K562 (cell line): Measurements from ENCODE around the gene CCDC186. TPM values are rescaled to one million over a fixed set of nuclear protein-coding genes. Genes with fewer than 3 reads are reported as not detected.

ENCODE experiments used
- ATAC-seq: fragments of 200-7000 bp; cut with Tn5 transposase; 3 replicates; pipeline ENCODE4 v1.9.1; 2020; ENCODE audit warnings: moderate library complexity
- BruUV-seq: library from RNA; stranded (reverse); fragments of 400-500 nt; replicated peaks from 2 replicates; lab custom pipeline; 2021; lab: Mats Ljungman, UMichigan
- CTCF ChIA-PET: fragments of 300-600 bp; formaldehyde crosslinking; extraction: SDS; loops from one replicate; lab custom pipeline; 2021; ENCODE audit warnings: low intra/inter-chr PET ratio; lab: Yijun Ruan, JAX
- POLR2A ChIA-PET: fragments of 300-600, 350-650 bp; sonication (Branson Sonifier 250); formaldehyde crosslinking; extraction: SDS; loops from one replicate; lab custom pipeline; 2021; ENCODE audit warnings: antibody characterized with exemption, inconsistent platforms; lab: Yijun Ruan, JAX
- DNase-seq, 4 experiments: peaks; one replicate each; pipeline versions ENCODE4 v3.0.0 to v3.0.0-alpha.2; 2011 to 2018; ENCODE audit warnings: low spot score in 3 of 4, mixed read lengths in 3 of 4; ENCODE audit errors: extremely low read depth in 1 of 4
- FAIRE-seq: peaks from 2 replicates; lab custom pipeline; 2011; peaks lifted over from hg19 to GRCh38; lab: Jason Lieb, UNC
- H2AFZ ChIP-seq: 2 replicates; pipeline ENCODE4 v1.6.0; 2011; ENCODE audit warnings: low read depth, low read length, control low read depth, inconsistent platforms
- H3K27ac ChIP-seq: fragments of 200-600 bp; 3 replicates; pipeline ENCODE4 v1.8.0; 2011; ENCODE audit warnings: low read depth, mild to moderate bottlenecking, control low read depth, inconsistent platforms, low read length, moderate library complexity, mixed read lengths; ENCODE audit errors: extremely low read depth
- H3K27me3 ChIP-seq, 2 experiments: fragments of 300-600 bp in 1 of 2; 2 replicates in 1 of 2; 3 replicates in 1 of 2; pipeline versions ENCODE4 v1.6.0 to v1.8.0; 2011; ENCODE audit warnings: inconsistent platforms in 2 of 2, low read length in 2 of 2, mild to moderate bottlenecking in 1 of 2, mixed read lengths in 1 of 2, moderate library complexity in 1 of 2; ENCODE audit not compliant: control insufficient read depth in 2 of 2, insufficient read depth in 2 of 2
- H3K36me3 ChIP-seq: fragments of 300-600 bp; 3 replicates; pipeline ENCODE4 v1.8.0; 2011; ENCODE audit warnings: mild to moderate bottlenecking, low read length, inconsistent platforms; ENCODE audit not compliant: control insufficient read depth, insufficient read depth
- H3K4me1 ChIP-seq, 2 experiments: fragments of 200-600 bp in 1 of 2; replicated peaks in 1 of 2; 2 replicates in 1 of 2; 3 replicates in 1 of 2; pipeline versions ENCODE4 v1.5.1 to v1.8.0; 2011; ENCODE audit warnings: inconsistent platforms in 2 of 2, low read length in 2 of 2, mild to moderate bottlenecking in 1 of 2, mixed read lengths in 1 of 2, moderate library complexity in 1 of 2; ENCODE audit not compliant: control insufficient read depth in 2 of 2, insufficient read depth in 2 of 2
- H3K4me2 ChIP-seq: 2 replicates; pipeline ENCODE4 v1.6.1; 2011; ENCODE audit warnings: low read length, control low read depth, inconsistent platforms, mixed read lengths; ENCODE audit not compliant: insufficient read depth
- H3K4me3 ChIP-seq: fragments of 200-600 bp; sonication (generic), shearing (Covaris generic); 2 replicates; pipeline ENCODE4 v1.5.1; 2016; ENCODE audit warnings: control low read depth, inconsistent platforms
- H3K79me2 ChIP-seq: fragments of 200-600 bp; 3 replicates; pipeline ENCODE4 v1.8.0; 2011; ENCODE audit warnings: low read length, inconsistent platforms; ENCODE audit not compliant: control insufficient read depth, insufficient read depth
- H3K9ac ChIP-seq, 2 experiments: 2 replicates each; pipeline versions ENCODE4 v1.6.0 to v1.6.1; 2011; ENCODE audit warnings: low read depth in 2 of 2, low read length in 2 of 2, control low read depth in 1 of 2, inconsistent platforms in 1 of 2, mild to moderate bottlenecking in 1 of 2, mixed read lengths in 1 of 2; ENCODE audit not compliant: insufficient read depth in 1 of 2
- H3K9me1 ChIP-seq: one replicate; pipeline ENCODE4 v1.6.0; 2011; ENCODE audit warnings: inconsistent platforms, mild to moderate bottlenecking, low read length, moderate library complexity; ENCODE audit not compliant: control insufficient read depth, insufficient read depth
- H3K9me3 ChIP-seq: replicated peaks from 2 replicates; pipeline ENCODE4 v1.5.1; 2011; ENCODE audit warnings: low read depth, low read length, inconsistent platforms; ENCODE audit not compliant: control insufficient read depth, insufficient read depth
- H4K20me1 ChIP-seq: replicated peaks from 2 replicates; pipeline ENCODE4 v1.6.1; 2011; ENCODE audit warnings: low read length, inconsistent platforms, mixed read lengths; ENCODE audit not compliant: control insufficient read depth, insufficient read depth
- E2F1 ChIP-seq: sonication (generic); formaldehyde crosslinking; IDR thresholded peaks from 2 replicates; pipeline ENCODE4 v1.8.1; 2023; ENCODE audit warnings: mild to moderate bottlenecking, missing genetic modification reagents, moderate library complexity
- HDAC6 ChIP-seq: IDR thresholded peaks from 2 replicates; pipeline ENCODE4 v1.6.1; 2012; ENCODE audit warnings: low read depth, mild to moderate bottlenecking, control low read depth, inconsistent platforms, low read length, moderate library complexity
- PTRF ChIP-seq: fragments of 450-650 bp; IDR thresholded peaks from 2 replicates; pipeline ENCODE4 v1.6.1; 2016; ENCODE audit warnings: mild to moderate bottlenecking, missing genetic modification characterization, missing compliant biosample characterization
- TFAP4 ChIP-seq: sonication (generic); formaldehyde crosslinking; IDR thresholded peaks from 2 replicates; pipeline ENCODE4 v1.8.0; 2022; ENCODE audit warnings: missing genetic modification reagents, mild to moderate bottlenecking, moderate library complexity, borderline replicate concordance
- ZBTB11 ChIP-seq, 3 experiments: fragments of 200-800 bp in 1 of 3; fragments of 250-450 bp in 1 of 3; fragments of 450-650 bp in 1 of 3; sonication (Bioruptor Pico) in 1 of 3; sonication (Bioruptor generic) in 1 of 3; formaldehyde crosslinking in 1 of 3; IDR thresholded peaks; 2 replicates each; pipeline versions ENCODE4 v1.6.1 to v1.8.0; 2016 to 2022; ENCODE audit warnings: mild to moderate bottlenecking in 2 of 3, missing genetic modification characterization in 2 of 3, missing compliant biosample characterization in 1 of 3, moderate library complexity in 1 of 3
- ZNF354B ChIP-seq: fragments of 250-450 bp; sonication (Bioruptor Pico); IDR thresholded peaks from 2 replicates; pipeline ENCODE4 v1.4.0; 2020
- ZNF407 ChIP-seq: fragments of 450-650 bp; IDR thresholded peaks from 2 replicates; pipeline ENCODE4 v1.6.1; 2016; ENCODE audit warnings: low read depth
- ZNF431 ChIP-seq: sonication (generic); formaldehyde crosslinking; IDR thresholded peaks from 2 replicates; pipeline ENCODE4 v1.8.0; 2022; ENCODE audit warnings: mild to moderate bottlenecking, missing genetic modification reagents
- WGBS: fragments of 100-300 bp; shearing (Covaris generic); methylation state at CpG from one replicate; pipeline ENCODE4 v1.1.6; 2016; ENCODE audit warnings: low coverage, mixed read lengths; ENCODE audit not compliant: insufficient coverage; ENCODE audit errors: missing lambda C conversion rate; 5-methylcytosine and 5-hydroxymethylcytosine counted together
- in situ Hi-C: fragments of 300-500 bp; cut with MboI; formaldehyde crosslinking; loops from 4 replicates; pipeline ENCODE4 v1.15.0; 2018; ENCODE audit warnings: inconsistent platforms, mixed read lengths
- intact Hi-C: fragments of 100-400 bp; cut with micrococcal nuclease; formaldehyde crosslinking; loops from 2 replicates; pipeline ENCODE4 v1.14.2; 2022
- polyA plus RNA-seq, 8 experiments: library from polyadenylated mRNA; depleted of rRNA in 4 of 8; stranded (reverse) in 5 of 8; unstranded in 3 of 8; fragments of >200 nt; fragmentation: Nextera tagmentation in 2 of 8; fragmentation: Illumina TruSeq in 1 of 8; extraction: Ambion mirVana in 2 of 8; extraction: Trizol in 1 of 8; gene quantifications; 2 replicates each; pipeline versions ENCODE4 v1.2.1 to v1.2.3, GENCODE V29; 2011 to 2014; ENCODE audit warnings: inconsistent platforms in 1 of 8, missing spikeins in 1 of 8
- total RNA-seq, 7 experiments: library from RNA; depleted of rRNA in 6 of 7; stranded (reverse); fragments of >200 nt in 6 of 7; fragmentation: Illumina TruSeq in 2 of 7; extraction: Trizol in 2 of 7; gene quantifications; 2 replicates each; pipeline versions ENCODE4 v1.2.1 to v1.2.3, GENCODE V29; 2011 to 2021; ENCODE audit warnings: low replicate concordance in 1 of 7

The CCDC186 gene
- total and polyA plus RNA-seq, 9 of the 15 experiments (the other 6 are each of a cell fraction or from before 2014, with no cell fraction given) = 2.0 to 7.5 (median 4.7) TPM

- ChIA-PET CTCF (interaction anchor here (0.7 kb wide), 1 partner anchor 514 kb away, joined by 5 read pairs; no protein-coding TSS in a partner anchor), POLR2A (no interaction called here)
- FAIRE-seq (no peak), ATAC-seq (no peak), DNase-seq (no peak)
- H3K9ac ChIP-seq = no peak overlapping the region
- H3K9me3 ChIP-seq = no peaks in the 10 kb centered on the region
- H2AFZ ChIP-seq = no peak overlapping the region
- in situ Hi-C loops = no loop called here
- no peak overlapping the region for H3K27ac ChIP-seq
- BruUV-seq = no TSS peak
- no peak overlapping the region for H3K4me3 ChIP-seq
- intact Hi-C loops = no loop called here
- H3K79me2 ChIP-seq = no peaks in the 10 kb centered on the region
- H3K4me2 ChIP-seq = no peak overlapping the region
- no peaks in the 10 kb centered on the region for H3K36me3 ChIP-seq
- H3K27me3 ChIP-seq = peaks cover 4 to 9% of the 10 kb centered on the region in 2 experiments
- WGBS = 14% methylated on average over 5 of the region's 5 CpGs
- no peaks in the 10 kb centered on the region for H3K9me1 ChIP-seq
- no peaks in the 10 kb centered on the region for H3K4me1 ChIP-seq
- H4K20me1 ChIP-seq = no peaks in the 10 kb centered on the region
- no peak for TF ChIP-seq HDAC6
- no peak for TF ChIP-seq ZNF407
- TF ChIP-seq ZBTB11 (CRISPR knock-in tag; IDR thresholded peaks at IDR 0.05) = no peak
- no peak for TF ChIP-seq E2F1 (CRISPR knock-in tag)
- TF ChIP-seq PTRF (tag) = no peak
- no peak for TF ChIP-seq ZNF431 (CRISPR knock-in tag)
- TF ChIP-seq TFAP4 (CRISPR knock-in tag) = no peak
- TF ChIP-seq ZNF354B (CRISPR knock-in tag) = no peak
Observed at GRCh38 chr10:114184276-114184675, 10.3 kb upstream of the CCDC186 start.
